Smooth muscle cell (in vitro differentiated cells): ENCODE results near the gene LEMD3. TPM values are rescaled to one million over a fixed set of nuclear protein-coding genes. Genes with fewer than 3 reads are reported as not detected.

Experiments
- DNase-seq: peaks from one replicate; lab custom pipeline; 2025; ENCODE audit not compliant: unreplicated experiment; lab: John Stamatoyannopoulos, UW
- H2AFZ ChIP-seq: fragments of 200-600 bp; sonication (generic); 2 replicates; pipeline ENCODE4 v1.6.0; 2016; ENCODE audit warnings: antibody characterized with exemption, low read depth, mild to moderate bottlenecking
- H3F3A ChIP-seq: fragments of 200-600 bp; sonication (generic); 2 replicates; pipeline ENCODE4 v1.6.0; 2017; ENCODE audit warnings: antibody characterized with exemption, low read depth
- H3K27ac ChIP-seq: fragments of 200-600 bp; sonication (generic); 2 replicates; pipeline ENCODE4 v1.5.1; 2016; ENCODE audit warnings: low read depth, mild to moderate bottlenecking
- H3K27me3 ChIP-seq: fragments of 200-600 bp; sonication (generic); 2 replicates; pipeline ENCODE4 v1.6.1; 2016; ENCODE audit warnings: low read depth, mild to moderate bottlenecking
- H3K36me3 ChIP-seq: fragments of 200-600 bp; sonication (generic); 2 replicates; pipeline ENCODE4 v1.5.1; 2016; ENCODE audit warnings: low read depth
- H3K4me1 ChIP-seq: fragments of 200-600 bp; sonication (generic); 2 replicates; pipeline ENCODE4 v1.5.1; 2016; ENCODE audit warnings: low read depth
- H3K4me2 ChIP-seq: fragments of 200-600 bp; sonication (generic); 2 replicates; pipeline ENCODE4 v1.6.0; 2016; ENCODE audit warnings: mild to moderate bottlenecking
- H3K4me3 ChIP-seq: fragments of 200-600 bp; sonication (generic); 2 replicates; pipeline ENCODE4 v1.5.1; 2016; ENCODE audit warnings: mild to moderate bottlenecking
- H3K79me2 ChIP-seq: fragments of 200-600 bp; sonication (generic); 2 replicates; pipeline ENCODE4 v1.6.0; 2016; ENCODE audit warnings: low read depth, mild to moderate bottlenecking
- H3K9ac ChIP-seq: fragments of 200-600 bp; sonication (generic); 2 replicates; pipeline ENCODE4 v1.6.0; 2016; ENCODE audit warnings: low read depth
- H3K9me3 ChIP-seq: fragments of 200-600 bp; sonication (generic); replicated peaks from 2 replicates; pipeline ENCODE4 v1.5.1; 2016; ENCODE audit warnings: low read depth
- H4K20me1 ChIP-seq: fragments of 200-600 bp; sonication (generic); 2 replicates; pipeline ENCODE4 v1.6.0; 2016; ENCODE audit warnings: low read depth
- CTCF ChIP-seq: fragments of 200-600 bp; sonication (generic); IDR thresholded peaks from 2 replicates; pipeline ENCODE4 v1.5.1; 2017; ENCODE audit warnings: borderline replicate concordance, mild to moderate bottlenecking, antibody characterized with exemption; ENCODE audit not compliant: insufficient read depth, poor library complexity, severe bottlenecking
- WGBS: methylation state at CpG from one replicate; pipeline ENCODE4 v1.1.7; 2016; ENCODE audit warnings: low lambda C conversion rate; 5-methylcytosine and 5-hydroxymethylcytosine counted together
- polyA plus RNA-seq: library from polyadenylated mRNA; unstranded; fragments of >200 nt; fragmentation: Nextera tagmentation; extraction: Ambion mirVana; gene quantifications from 2 replicates; pipeline ENCODE4 v1.2.1, GENCODE V29; 2016
- total RNA-seq: library from RNA; depleted of rRNA; stranded (reverse); fragments of >200 nt; gene quantifications from 2 replicates; pipeline ENCODE4 v1.2.3, GENCODE V29; 2014

The LEMD3 gene
- total and polyA plus RNA-seq, 2 experiments from 2014 or later = 14.8 to 55.1 TPM

- no peak overlapping the region for H3K4me3 ChIP-seq
- H3K36me3 ChIP-seq = no peaks in the 10 kb centered on the region
- no peaks in the 10 kb centered on the region for H3F3A ChIP-seq
- WGBS = 73% methylated on average over 5 of the region's 5 CpGs
- H4K20me1 ChIP-seq = no peaks in the 10 kb centered on the region
- no peak for TF ChIP-seq CTCF
- H3K27ac ChIP-seq = no peak overlapping the region
- H3K9ac ChIP-seq = no peak overlapping the region
- no peak overlapping the region for H2AFZ ChIP-seq
- H3K79me2 ChIP-seq = no peaks in the 10 kb centered on the region
- no peaks in the 10 kb centered on the region for H3K4me1 ChIP-seq
- no peaks in the 10 kb centered on the region for H3K9me3 ChIP-seq
- no peak overlapping the region for H3K4me2 ChIP-seq
- H3K27me3 ChIP-seq = peaks cover 83% of the 10 kb centered on the region
- no peak for DNase-seq
Observed at GRCh38 chr12:65126482-65126881, 42.9 kb upstream of the LEMD3 start.

- TF ChIP-seq CTCF = no peak
- no peaks in the 10 kb centered on the region for H3K79me2 ChIP-seq
- H3K27me3 ChIP-seq = peaks cover 59% of the 10 kb centered on the region
- H3K27ac ChIP-seq = no peak overlapping the region
- no peaks in the 10 kb centered on the region for H3K36me3 ChIP-seq
- no peak overlapping the region for H3K4me3 ChIP-seq
- no peak for DNase-seq
- H3K9ac ChIP-seq = no peak overlapping the region
- H2AFZ ChIP-seq = no peak overlapping the region
- H4K20me1 ChIP-seq = no peaks in the 10 kb centered on the region
- no peak overlapping the region for H3K4me2 ChIP-seq
- no peaks in the 10 kb centered on the region for H3K4me1 ChIP-seq
- no peaks in the 10 kb centered on the region for H3F3A ChIP-seq
- H3K9me3 ChIP-seq = no peaks in the 10 kb centered on the region
Observed at GRCh38 chr12:65133879-65134278, 35.5 kb upstream of the LEMD3 start.

- Histone ChIP-seq H3K36me3 (no peaks in the 10 kb centered on the region), H3K4me1 (peaks cover 3% of the 10 kb centered on the region), H3K27ac (no peak overlapping the region), H3F3A (no peaks in the 10 kb centered on the region), H3K9me3 (no peaks in the 10 kb centered on the region), H3K9ac (no peak overlapping the region), H3K4me2 (no peak overlapping the region), H2AFZ (no peak overlapping the region), H4K20me1 (no peaks in the 10 kb centered on the region), H3K79me2 (no peaks in the 10 kb centered on the region), H3K4me3 (no peak overlapping the region), H3K27me3 (peaks cover 36% of the 10 kb centered on the region)
- TF ChIP-seq CTCF = no peak
- DNase-seq = no peak
- 80% methylated on average over 1 of the region's 1 CpG for whole genome bisulfite sequencing
Observed at GRCh38 chr12:65139389-65139788, 30.0 kb upstream of the LEMD3 start.

- 79% methylated on average over 1 of the region's 1 CpG for WGBS
- Histone ChIP-seq H3K9me3 (no peaks in the 10 kb centered on the region), H3K4me1 (peaks cover 3% of the 10 kb centered on the region), H3K27me3 (peaks cover 28% of the 10 kb centered on the region), H3K4me3 (no peak overlapping the region), H3K9ac (no peak overlapping the region), H4K20me1 (no peaks in the 10 kb centered on the region), H3K79me2 (no peaks in the 10 kb centered on the region), H3K36me3 (no peaks in the 10 kb centered on the region), H3K27ac (no peak overlapping the region), H2AFZ (no peak overlapping the region), H3K4me2 (no peak overlapping the region), H3F3A (no peaks in the 10 kb centered on the region)
- TF ChIP-seq CTCF = no peak
- DNase-seq = no peak
Observed at GRCh38 chr12:65140738-65141137, 28.6 kb upstream of the LEMD3 start.
